T-helper 1 cell treated with Interleukin-12 subunit alpha and Interleukin-12 subunit beta and Interleukin-4 antibody, amounts not matched to agents 30 ng/mL and 1 ng/mL, for 36 hours (primary cell): ENCODE results near the gene HAL. TPM values are rescaled to one million over a fixed set of nuclear protein-coding genes. Genes with fewer than 3 reads are reported as not detected.

Experiments used
- intact Hi-C: fragments of 100-400 bp; cut with micrococcal nuclease; formaldehyde crosslinking; loops from one replicate; pipeline ENCODE4 v1.15.1; 2024
- total RNA-seq: library from RNA; stranded (reverse); gene quantifications from 2 replicates; pipeline ENCODE4 v1.2.3, GENCODE V29; 2022

Gene HAL
- total RNA-seq = 1.0 and 1.5 TPM in 2 replicates

- intact Hi-C loops = loop anchor here (5.0 kb wide), 1 partner anchor 374 kb away; no protein-coding TSS in a partner anchor
These were observed at the start of gene HAL for GRCh38 chr12:95996034-95996658. HAL (minus strand) TSS chr12:95996344; CDS start chr12:95995910, 434 bp downstream.

- intact Hi-C loops = loop anchor here (5.0 kb wide), 1 partner anchor 472 kb away; no protein-coding TSS in a partner anchor
These were observed 49.4 kb upstream of the HAL start for GRCh38 chr12:96045566-96045965.

GRCh38 chr12:96044943-96045290, 48.8 kb upstream of the HAL start:
- intact Hi-C loops = loop anchor here (5.0 kb wide), 1 partner anchor 472 kb away; no protein-coding TSS in a partner anchor

- intact Hi-C loops = no loop called here
These were observed 48.1 kb upstream of the HAL start for GRCh38 chr12:96044017-96044942.

- intact Hi-C loops = no loop called here
These were observed 45.0 kb upstream of the HAL start for GRCh38 chr12:96041181-96041580.

- intact Hi-C loops = no loop called here
These were observed 44.4 kb upstream of the HAL start for GRCh38 chr12:96040305-96041133.

GRCh38 chr12:96039516-96039915, 43.4 kb upstream of the HAL start:
- intact Hi-C loops = loop anchor here (5.0 kb wide), 2 partner anchors 1037 to 1582 kb away; partner anchors contain the start of genes CEP83 and NDUFA12

GRCh38 chr12:96036765-96037455, 40.8 kb upstream of the HAL start:
- intact Hi-C loops = loop anchor here (1.0 to 5.0 kb wide), 3 partner anchors 25 to 1580 kb away; partner anchors contain the start of genes CEP83 and NDUFA12

- intact Hi-C loops = loop anchor here (1.0 to 5.0 kb wide), 19 partner anchors 12 to 1578 kb away; partner anchors contain the start of genes AMDHD1, CCDC38, CEP83 and CFAP54
These were observed 39.4 kb upstream of the HAL start, which contains the start of gene LTA4H for GRCh38 chr12:96035283-96036236. LTA4H (minus strand) TSS chr12:96035587; CDS start chr12:96035519, 68 bp downstream.

GRCh38 chr12:96034621-96035282, 38.6 kb upstream of the HAL start:
- intact Hi-C loops = loop anchor here (1.0 to 5.0 kb wide), 18 partner anchors 13 to 1577 kb away; partner anchors contain the start of genes AMDHD1, CCDC38, CEP83 and CFAP54

GRCh38 chr12:96033549-96034389, 37.6 kb upstream of the HAL start:
- intact Hi-C loops = loop anchor here (2.0 kb wide), 3 partner anchors 91 to 559 kb away; partner anchors contain the start of genes AMDHD1, CCDC38 and METAP2

GRCh38 chr12:96029826-96030225, 33.7 kb upstream of the HAL start:
- intact Hi-C loops = no loop called here

- intact Hi-C loops = no loop called here
These were observed 32.4 kb upstream of the HAL start for GRCh38 chr12:96028538-96028937.

- intact Hi-C loops = no loop called here
These were observed 30.2 kb upstream of the HAL start for GRCh38 chr12:96026331-96026730.

- intact Hi-C loops = no loop called here
These were observed 29.4 kb upstream of the HAL start for GRCh38 chr12:96025518-96025917.

GRCh38 chr12:96020314-96021003, 24.3 kb upstream of the HAL start:
- intact Hi-C loops = no loop called here

GRCh38 chr12:96015672-96016071, 19.5 kb upstream of the HAL start:
- intact Hi-C loops = no loop called here
